ENCODE measurements around the gene GTSE1.

GRCh38 chr22:46300491-46300890 lies 3.8 kb downstream of the GTSE1 start:
- TF ChIP-seq POLR2A (IDR thresholded peaks at IDR 0.05; ENCODE audit: low read length) (no peak), GATA1 (IDR thresholded peaks at IDR 0.05; ENCODE audit: low read depth, low read length) (no peak)

Data from erythroblast (primary cell).